Measurements from ENCODE around the gene PCDHGA5.
"Not testable (repeated sequence)": the region's sequence is repeated elsewhere in the genome, so short reads cannot be mapped to it uniquely, and the experiment has no call there.

The PCDHGA5 gene

DNA sequence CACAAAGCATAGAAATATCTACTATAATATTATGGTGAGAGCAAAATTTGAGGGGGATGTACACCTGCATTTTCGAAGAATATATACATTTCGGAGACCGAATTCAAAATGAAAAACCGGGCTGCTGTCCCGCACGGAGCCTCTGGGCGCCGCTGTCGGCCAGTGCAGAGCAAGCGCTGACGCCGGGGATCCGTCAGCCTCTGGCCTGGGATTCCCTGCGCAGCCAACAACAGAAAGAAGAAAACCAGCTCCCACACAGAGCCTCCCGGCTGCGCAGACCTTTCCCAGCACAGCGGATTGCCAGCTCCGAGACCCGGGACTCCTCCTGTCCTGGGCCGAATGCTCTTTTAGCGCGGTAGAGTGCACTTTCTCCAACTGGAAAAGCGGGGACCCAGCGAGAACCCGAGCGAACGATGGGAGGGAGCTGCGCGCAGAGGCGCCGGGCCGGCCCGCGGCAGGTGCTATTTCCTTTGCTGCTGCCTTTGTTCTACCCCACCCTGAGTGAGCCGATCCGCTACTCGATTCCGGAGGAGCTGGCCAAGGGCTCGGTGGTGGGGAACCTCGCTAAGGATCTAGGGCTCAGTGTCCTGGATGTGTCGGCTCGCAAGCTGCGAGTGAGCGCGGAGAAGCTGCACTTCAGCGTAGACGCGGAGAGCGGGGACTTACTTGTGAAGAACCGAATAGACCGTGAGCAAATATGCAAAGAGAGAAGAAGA, 44.0 kb downstream of the PCDHGA5 start, which contains the start of gene PCDHGB6:
Gene PCDHGB6, plus strand, starts transcription at position 232 of the 716 bp plus-strand sequence. Its CDS starts 182 bp downstream, at position 414.
- peaks cover 84% of the 10 kb centered on the region for H3K27me3 Mint-ChIP-seq

GRCh38 chr5:141409598-141410306, 45.8 kb downstream of the PCDHGA5 start:
- Mint-ChIP-seq H3K36me3 (ENCODE audit: low read depth) (no peaks in the 10 kb centered on the region), H3K27ac (no peak overlapping the region), H3K4me3 (no peak overlapping the region), H3K27me3 (peaks cover 84% of the 10 kb centered on the region), H3K4me1 (ENCODE audit: low read depth) (peaks cover 18% of the 10 kb centered on the region), H3K9me3 (peaks cover 28% of the 10 kb centered on the region)
- intact Hi-C loops (cut with micrococcal nuclease): loop anchor here (10.0 kb wide), 1 partner anchor 85 kb away; the partner anchor contains the start of gene TAF7

More for the DNA sequence above, 44.0 kb downstream of the PCDHGA5 start, which contains the start of gene PCDHGB6:
- peak within 1 kb of the TSS; percentile 74 for H3K4me3 Mint-ChIP-seq
- H3K9me3 Mint-ChIP-seq: peaks cover 41% of the 10 kb centered on the region
- H3K27ac Mint-ChIP-seq; H3K4me1 Mint-ChIP-seq (ENCODE audit: low read depth); H3K36me3 Mint-ChIP-seq (ENCODE audit: low read depth); intact Hi-C loops (cut with micrococcal nuclease): not testable (repeated sequence)

DNA sequence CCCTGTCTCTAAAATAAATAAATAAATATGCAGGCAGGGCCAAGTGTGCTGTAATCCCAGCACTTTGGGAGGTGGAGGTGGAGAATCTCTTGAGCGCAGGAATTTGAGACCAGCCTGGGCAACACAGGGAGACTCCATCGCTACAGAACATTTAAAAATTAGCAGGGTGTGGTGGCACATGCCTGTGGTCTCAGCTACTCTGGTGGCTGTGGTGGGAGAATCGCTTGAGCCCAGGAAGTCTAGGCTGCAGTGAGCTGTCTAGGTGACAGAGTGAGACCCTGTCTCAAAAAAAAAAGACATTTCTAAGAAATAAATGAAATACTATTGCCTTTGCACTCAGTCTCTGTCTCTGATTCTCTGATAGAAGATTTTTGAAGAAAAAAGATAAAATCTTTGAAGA, 47.6 kb downstream of the PCDHGA5 start:
- intact Hi-C loops (cut with micrococcal nuclease): loop anchor here (10.0 kb wide), 1 partner anchor 87 kb away; the partner anchor contains the start of gene TAF7
- Mint-ChIP-seq H3K27ac (no peak overlapping the region), H3K36me3 (ENCODE audit: low read depth) (no peaks in the 10 kb centered on the region), H3K27me3 (peaks cover 81% of the 10 kb centered on the region), H3K4me1 (ENCODE audit: low read depth) (peaks cover 23% of the 10 kb centered on the region), H3K4me3 (no peak overlapping the region), H3K9me3 (peaks cover 28% of the 10 kb centered on the region)

- Mint-ChIP-seq H3K4me3 (peak within 1 kb of the TSS; percentile 66), H3K27ac (no peak within 1 kb of the TSS)
Measured at GRCh38 chr5:141412854-141413539, 49.0 kb downstream of the PCDHGA5 start, which contains the start of gene PCDHGA10. Gene PCDHGA10, plus strand, starts transcription at chr5:141412987. Its CDS starts 189 bp downstream, at chr5:141413176.

DNA sequence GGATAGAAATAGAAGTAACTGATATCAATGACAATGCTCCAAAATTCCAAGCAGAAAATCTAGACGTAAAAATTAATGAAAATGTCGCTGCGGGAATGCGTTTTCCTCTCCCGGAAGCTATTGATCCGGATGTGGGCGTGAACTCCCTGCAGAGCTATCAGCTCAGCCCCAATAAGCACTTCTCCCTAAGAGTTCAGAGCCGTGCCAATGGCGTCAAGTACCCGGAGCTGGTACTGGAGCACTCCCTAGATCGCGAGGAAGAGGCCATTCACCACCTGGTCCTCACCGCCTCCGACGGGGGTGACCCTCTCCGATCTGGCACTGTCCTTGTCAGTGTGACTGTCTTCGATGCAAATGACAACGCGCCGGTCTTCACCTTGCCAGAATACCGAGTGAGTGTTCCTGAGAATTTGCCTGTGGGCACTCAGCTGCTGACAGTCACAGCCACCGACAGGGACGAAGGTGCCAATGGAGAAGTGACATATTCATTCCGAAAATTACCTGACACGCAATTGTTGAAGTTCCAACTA, 49.6 kb downstream of the PCDHGA5 start:
- Mint-ChIP-seq H3K36me3 (ENCODE audit: low read depth) (peaks cover 4% of the 10 kb centered on the region), H3K9me3 (peaks cover 25% of the 10 kb centered on the region), H3K4me3 (peak overlapping the region; percentile 66), H3K27ac (no peak overlapping the region), H3K27me3 (peaks cover 81% of the 10 kb centered on the region), H3K4me1 (ENCODE audit: low read depth) (peaks cover 26% of the 10 kb centered on the region)
- intact Hi-C loops (cut with micrococcal nuclease): loop anchor here (10.0 kb wide), 1 partner anchor 89 kb away; the partner anchor contains the start of gene TAF7

More at GRCh38 chr5:141412854-141413539, 49.0 kb downstream of the PCDHGA5 start, which contains the start of gene PCDHGA10:
- H3K27me3 Mint-ChIP-seq: peaks cover 81% of the 10 kb centered on the region
- H3K4me1 Mint-ChIP-seq (ENCODE audit: low read depth): peaks cover 26% of the 10 kb centered on the region
- intact Hi-C loops (cut with micrococcal nuclease): loop anchor here (10.0 kb wide), 1 partner anchor 88 kb away; the partner anchor contains the start of gene TAF7
- peaks cover 25% of the 10 kb centered on the region for H3K9me3 Mint-ChIP-seq
- H3K36me3 Mint-ChIP-seq (ENCODE audit: low read depth): peaks cover 4% of the 10 kb centered on the region

DNA sequence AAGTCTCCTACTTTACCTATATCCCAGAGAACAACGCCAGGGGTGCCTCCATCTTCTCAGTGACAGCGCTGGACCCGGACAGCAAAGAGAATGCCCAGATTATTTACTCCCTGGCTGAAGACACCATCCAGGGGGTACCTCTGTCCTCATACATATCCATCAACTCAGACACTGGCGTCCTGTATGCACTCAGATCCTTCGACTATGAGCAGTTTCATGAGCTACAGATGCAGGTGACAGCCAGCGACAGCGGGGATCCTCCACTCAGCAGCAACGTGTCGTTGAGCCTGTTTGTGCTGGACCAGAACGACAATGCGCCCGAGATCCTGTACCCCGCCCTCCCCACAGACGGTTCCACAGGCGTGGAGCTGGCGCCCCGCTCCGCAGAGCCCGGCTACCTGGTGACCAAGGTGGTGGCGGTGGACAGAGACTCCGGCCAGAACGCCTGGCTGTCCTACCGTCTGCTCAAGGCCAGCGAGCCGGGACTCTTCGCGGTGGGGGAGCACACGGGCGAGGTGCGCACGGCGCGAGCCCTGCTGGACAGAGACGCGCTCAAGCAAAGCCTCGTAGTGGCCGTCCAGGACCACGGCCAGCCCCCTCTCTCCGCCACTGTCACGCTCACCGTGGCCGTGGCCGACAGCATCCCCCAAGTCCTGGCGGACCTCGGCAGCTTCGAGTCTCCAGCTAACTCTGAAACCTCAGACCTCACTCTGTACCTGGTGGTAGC, 50.7 kb downstream of the PCDHGA5 start:
- Mint-ChIP-seq H3K27me3 (peaks cover 81% of the 10 kb centered on the region), H3K9me3 (peaks cover 22% of the 10 kb centered on the region), H3K4me1 (ENCODE audit: low read depth) (peaks cover 30% of the 10 kb centered on the region)
- H3K4me3 Mint-ChIP-seq; H3K36me3 Mint-ChIP-seq (ENCODE audit: low read depth); H3K27ac Mint-ChIP-seq: not testable (repeated sequence)
- intact Hi-C loops (cut with micrococcal nuclease): loop anchor here (10.0 kb wide), 1 partner anchor 90 kb away; the partner anchor contains the start of gene TAF7

GRCh38 chr5:141415275-141415618, 51.3 kb downstream of the PCDHGA5 start:
- not testable (repeated sequence) for H3K4me3 Mint-ChIP-seq; H3K36me3 Mint-ChIP-seq (ENCODE audit: low read depth); H3K27ac Mint-ChIP-seq
- Mint-ChIP-seq H3K27me3 (peaks cover 79% of the 10 kb centered on the region), H3K9me3 (peaks cover 17% of the 10 kb centered on the region), H3K4me1 (ENCODE audit: low read depth) (peaks cover 30% of the 10 kb centered on the region)
- intact Hi-C loops (cut with micrococcal nuclease): loop anchor here (10.0 kb wide), 1 partner anchor 90 kb away; the partner anchor contains the start of gene TAF7

Data from dendritic cell treated with granulocyte-macrophage colony-stimulating factor and Interleukin-4, amounts not matched to agents 40 ng/mL and 50 ng/mL, for 4 days (primary cell).